ENCODE data around the gene CD1D.
"Not testable (repeated sequence)": the region's sequence is repeated elsewhere in the genome, so short reads cannot be mapped to it uniquely, and the experiment has no call there.

GRCh38 chr1:158223445-158223844 lies 42.8 kb downstream of the CD1D start:
- TF ChIP-seq, protein P1, sequence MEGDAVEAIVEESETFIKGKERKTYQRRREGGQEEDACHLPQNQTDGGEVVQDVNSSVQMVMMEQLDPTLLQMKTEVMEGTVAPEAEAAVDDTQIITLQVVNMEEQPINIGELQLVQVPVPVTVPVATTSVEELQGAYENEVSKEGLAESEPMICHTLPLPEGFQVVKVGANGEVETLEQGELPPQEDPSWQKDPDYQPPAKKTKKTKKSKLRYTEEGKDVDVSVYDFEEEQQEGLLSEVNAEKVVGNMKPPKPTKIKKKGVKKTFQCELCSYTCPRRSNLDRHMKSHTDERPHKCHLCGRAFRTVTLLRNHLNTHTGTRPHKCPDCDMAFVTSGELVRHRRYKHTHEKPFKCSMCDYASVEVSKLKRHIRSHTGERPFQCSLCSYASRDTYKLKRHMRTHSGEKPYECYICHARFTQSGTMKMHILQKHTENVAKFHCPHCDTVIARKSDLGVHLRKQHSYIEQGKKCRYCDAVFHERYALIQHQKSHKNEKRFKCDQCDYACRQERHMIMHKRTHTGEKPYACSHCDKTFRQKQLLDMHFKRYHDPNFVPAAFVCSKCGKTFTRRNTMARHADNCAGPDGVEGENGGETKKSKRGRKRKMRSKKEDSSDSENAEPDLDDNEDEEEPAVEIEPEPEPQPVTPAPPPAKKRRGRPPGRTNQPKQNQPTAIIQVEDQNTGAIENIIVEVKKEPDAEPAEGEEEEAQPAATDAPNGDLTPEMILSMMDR (IDR thresholded peaks at IDR 0.05), result not testable (repeated sequence)
- not testable (repeated sequence) for TF ChIP-seq POLR2A (IDR thresholded peaks at IDR 0.05)

Data from esophagus squamous epithelium (tissue), 4 donors.